GM12891 (cell line): ENCODE measurements around the gene BEST4.

Experiments used
- PAX5 ChIP-seq: IDR thresholded peaks from 2 replicates; pipeline ENCODE4 v1.6.1; 2011; ENCODE audit warnings: low read length, moderate library complexity, mild to moderate bottlenecking; ENCODE audit not compliant: insufficient read depth, severe bottlenecking
- POLR2A ChIP-seq: IDR thresholded peaks from 2 replicates; pipeline ENCODE4 v1.6.1; 2011; ENCODE audit warnings: low read depth, low read length, control low read depth
- POLR2AphosphoS5 ChIP-seq: IDR thresholded peaks from 2 replicates; pipeline ENCODE4 v1.6.1; 2011; ENCODE audit warnings: low read depth, low read length, control low read depth
- SPI1 ChIP-seq: IDR thresholded peaks from 2 replicates; pipeline ENCODE4 v1.6.1; 2011; ENCODE audit warnings: low read depth, low read length, control low read depth
- TAF1 ChIP-seq: IDR thresholded peaks from 2 replicates; pipeline ENCODE4 v1.6.1; 2011; ENCODE audit warnings: low read depth, low read length, control low read depth

DNA sequence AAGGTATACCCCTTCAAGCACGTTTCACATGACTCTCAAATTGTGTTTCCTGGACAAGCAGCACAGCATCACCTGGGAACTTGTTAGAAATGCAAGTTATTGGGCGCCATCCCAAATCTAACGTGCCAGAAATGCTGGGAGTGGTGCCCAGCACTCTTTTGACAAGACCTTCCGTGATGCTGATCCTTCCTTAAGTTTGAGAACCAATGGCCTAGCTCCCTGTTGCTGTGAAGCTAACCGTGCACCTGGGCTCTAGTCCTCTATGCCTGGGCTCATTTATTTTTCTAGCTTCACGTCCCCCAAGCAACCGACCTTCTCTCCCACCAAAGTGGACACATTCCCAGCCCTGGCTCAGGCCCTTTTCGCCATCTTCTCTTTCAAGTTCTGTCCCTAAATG, 4.3 kb downstream of the BEST4 start:
- TF ChIP-seq POLR2A: no peak
- no peak for TF ChIP-seq TAF1
- TF ChIP-seq POLR2AphosphoS5: 0 out of 2 replicates have a peak, but pooled peaks have one; percentile 16
- TF ChIP-seq PAX5: no peak
- TF ChIP-seq SPI1: no peak
